HG02943 (cell line): ENCODE results near the gene IGIP.

Source experiments
- ATAC-seq: cut with Tn5 transposase; IDR thresholded peaks from one replicate; pipeline ENCODE4 v1.9.1; 2021; ENCODE audit warnings: mild to moderate bottlenecking, low read depth, moderate library complexity; ENCODE audit not compliant: unreplicated experiment

IGIP gene

GRCh38 chr5:140125637-140126036 is at the start of gene IGIP:
IGIP (plus strand) TSS chr5:140125937; CDS start chr5:140128477, 2,540 bp downstream.
- no peak for ATAC-seq

GRCh38 chr5:140076142-140076541 is 49.6 kb upstream of the IGIP start:
- no peak for ATAC-seq

- no peak for ATAC-seq
Measured at GRCh38 chr5:140076788-140077187, 48.9 kb upstream of the IGIP start.

GRCh38 chr5:140083120-140083519 is 42.6 kb upstream of the IGIP start:
- no peak for ATAC-seq

GRCh38 chr5:140083650-140084049 is 42.1 kb upstream of the IGIP start:
- ATAC-seq, result no peak

- no peak for ATAC-seq
Measured at GRCh38 chr5:140084541-140084940, 41.2 kb upstream of the IGIP start.

GRCh38 chr5:140090251-140090650 is 35.5 kb upstream of the IGIP start:
- no peak for ATAC-seq

- no peak for ATAC-seq
Measured at GRCh38 chr5:140093179-140093578, 32.6 kb upstream of the IGIP start.

GRCh38 chr5:140093866-140094265 is 31.9 kb upstream of the IGIP start:
- ATAC-seq, result no peak

- no peak for ATAC-seq
Measured at GRCh38 chr5:140094889-140095288, 30.8 kb upstream of the IGIP start.

- ATAC-seq, result no peak
Measured at GRCh38 chr5:140101179-140101578, 24.6 kb upstream of the IGIP start.

GRCh38 chr5:140103154-140103553 is 22.6 kb upstream of the IGIP start:
- ATAC-seq, result no peak

- ATAC-seq, result no peak
Measured at GRCh38 chr5:140104100-140104499, 21.6 kb upstream of the IGIP start.

GRCh38 chr5:140106101-140106500 is 19.6 kb upstream of the IGIP start:
- ATAC-seq, result no peak

- no peak for ATAC-seq
Measured at GRCh38 chr5:140106805-140107311, 18.9 kb upstream of the IGIP start.

GRCh38 chr5:140107312-140108092 is 18.2 kb upstream of the IGIP start:
- ATAC-seq, result peak; percentile 86

GRCh38 chr5:140108093-140109017 is 17.4 kb upstream of the IGIP start:
- ATAC-seq, result no peak

GRCh38 chr5:140109018-140109758 is 16.5 kb upstream of the IGIP start:
- no peak for ATAC-seq

- no peak for ATAC-seq
Measured at GRCh38 chr5:140109759-140110645, 15.7 kb upstream of the IGIP start.

- ATAC-seq, result no peak
Measured at GRCh38 chr5:140110646-140110957, 15.1 kb upstream of the IGIP start.
